ENCODE data around the gene TEPSIN.

The TEPSIN gene

GRCh38 chr17:81183316-81183715 lies 55.5 kb downstream of the TEPSIN start:
- no peak for DNase-seq (ENCODE audit: low read depth)

GRCh38 chr17:81182596-81182995 lies 56.3 kb downstream of the TEPSIN start:
- no peak for DNase-seq (ENCODE audit: low read depth)

- DNase-seq (ENCODE audit: low read depth), result no peak
Observed at GRCh38 chr17:81181811-81182185, 57.1 kb downstream of the TEPSIN start.

- DNase-seq (ENCODE audit: low read depth), result no peak
Observed at GRCh38 chr17:81180836-81181810, 57.7 kb downstream of the TEPSIN start.

- no peak for DNase-seq (ENCODE audit: low read depth)
Observed at GRCh38 chr17:81179861-81180260, 59.0 kb downstream of the TEPSIN start.

GRCh38 chr17:81179220-81179619 lies 59.6 kb downstream of the TEPSIN start:
- no peak for DNase-seq (ENCODE audit: low read depth)
